NCI-H82 (cell line): ENCODE measurements around the gene MEIG1.
A peak's percentile ranks its signal among the peaks of the same experiment; 100 is the strongest.
"Not testable (repeated sequence)": the region's sequence is repeated elsewhere in the genome, so short reads cannot be mapped to it uniquely, and the experiment has no call there.

Experiments used
- DNase-seq: peaks from one replicate; lab custom pipeline; 2025; lab: John Stamatoyannopoulos, UW

MEIG1 gene, protein sequence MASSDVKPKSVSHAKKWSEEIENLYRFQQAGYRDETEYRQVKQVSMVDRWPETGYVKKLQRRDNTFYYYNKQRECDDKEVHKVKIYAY

DNA sequence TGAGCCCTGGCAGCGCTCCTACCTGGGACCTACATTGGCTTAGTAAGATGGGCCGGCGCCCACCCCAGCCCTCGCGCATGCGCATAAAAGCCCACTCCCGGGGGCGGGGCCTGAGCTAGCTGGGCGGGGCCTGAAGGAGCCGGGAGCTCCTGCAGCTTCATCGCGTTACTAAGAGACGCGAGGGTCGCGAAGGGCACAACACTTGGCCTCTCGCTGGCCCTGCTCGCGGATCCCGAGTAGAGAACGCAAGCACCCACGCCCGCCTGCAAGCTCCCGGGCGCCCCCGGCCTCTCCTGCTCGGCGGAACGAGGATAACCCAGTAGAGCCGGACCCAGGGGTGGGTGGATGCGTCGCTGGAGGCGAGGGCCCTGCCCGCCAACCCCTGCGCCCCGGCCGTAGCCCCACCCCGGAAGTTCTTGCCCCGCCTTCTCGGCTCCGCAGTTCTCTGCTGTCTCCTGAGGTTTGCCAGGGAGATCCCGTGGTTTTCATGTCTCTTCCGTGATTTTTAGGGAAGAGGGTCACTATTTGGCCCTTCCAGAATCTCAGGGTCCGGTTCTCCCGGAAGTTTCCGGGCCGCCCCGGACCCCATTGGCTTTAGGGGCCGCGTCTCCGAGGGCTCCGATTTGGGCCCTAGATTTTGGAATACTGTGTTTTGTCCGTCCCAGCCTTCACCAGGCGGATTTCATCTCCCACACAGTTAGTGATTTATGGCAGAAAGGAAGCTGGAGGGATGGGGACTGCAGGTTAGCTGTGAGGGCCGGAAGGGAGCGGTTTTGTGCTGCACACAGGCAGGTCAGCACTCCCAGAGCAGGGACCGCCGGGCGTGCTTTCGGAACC, at the start of gene MEIG1:
TSS of gene MEIG1 (plus strand) at position 168 of the 837 bp plus-strand sequence. CDS start 7,081 bp downstream, outside the sequence.
- DNase-seq: peak; percentile 92

DNA sequence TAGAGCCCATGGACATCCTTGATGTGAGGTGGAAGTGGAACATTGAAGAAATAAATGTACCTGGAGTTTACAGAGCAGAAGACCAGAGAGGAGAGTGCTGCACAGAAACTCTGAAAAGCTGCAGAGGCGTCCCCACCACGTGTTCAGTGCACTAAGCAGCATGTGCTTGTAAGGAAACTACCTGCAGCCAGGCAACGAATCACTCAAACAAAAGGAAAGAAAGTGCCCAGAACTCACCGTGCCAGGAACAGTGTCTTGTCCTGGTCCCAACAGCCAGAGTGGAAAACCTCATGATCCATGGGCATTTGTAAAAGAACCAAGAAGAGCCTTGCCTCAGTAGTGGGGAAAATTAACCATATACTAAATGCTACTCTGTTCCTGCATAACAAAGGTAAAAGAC, 48.2 kb upstream of the MEIG1 start:
- no peak for DNase-seq

DNA sequence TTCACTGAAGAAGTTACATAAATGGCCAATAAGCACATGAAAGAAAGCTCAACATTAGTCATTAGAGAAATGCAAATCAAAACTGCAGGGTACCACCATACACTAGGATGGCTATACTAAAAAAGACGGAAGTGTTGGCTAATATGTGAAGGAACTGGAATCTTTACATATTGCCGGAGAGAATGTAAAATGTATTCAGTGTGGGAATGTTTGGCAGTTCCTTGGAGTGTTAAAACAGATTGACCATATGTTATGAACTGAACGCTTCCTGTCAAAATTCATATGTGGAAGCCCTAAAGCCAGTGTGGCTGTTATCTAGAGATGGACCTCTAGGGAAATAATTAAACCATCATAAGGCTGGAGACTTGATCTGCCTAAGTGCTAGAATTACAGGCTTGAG, 47.4 kb upstream of the MEIG1 start:
- no peak for DNase-seq

DNA sequence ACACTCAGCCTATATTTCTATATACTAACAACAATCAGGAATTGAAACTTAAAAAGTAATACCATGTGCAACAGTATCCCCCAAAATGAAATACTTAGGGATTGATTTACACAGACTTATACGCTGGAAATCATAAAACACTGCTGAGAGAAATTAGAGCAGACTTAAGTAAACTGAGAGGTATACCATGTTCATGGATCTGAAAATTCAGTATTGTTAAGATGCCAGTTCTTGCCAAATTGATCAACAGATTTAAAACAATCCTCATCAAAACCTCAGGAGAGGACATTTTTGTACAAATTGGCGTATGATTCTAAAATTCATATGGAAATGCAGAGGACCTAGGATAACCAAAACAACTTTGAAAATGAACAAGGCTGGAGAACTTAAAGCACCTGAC, 42.6 kb upstream of the MEIG1 start:
- DNase-seq: no peak

DNA sequence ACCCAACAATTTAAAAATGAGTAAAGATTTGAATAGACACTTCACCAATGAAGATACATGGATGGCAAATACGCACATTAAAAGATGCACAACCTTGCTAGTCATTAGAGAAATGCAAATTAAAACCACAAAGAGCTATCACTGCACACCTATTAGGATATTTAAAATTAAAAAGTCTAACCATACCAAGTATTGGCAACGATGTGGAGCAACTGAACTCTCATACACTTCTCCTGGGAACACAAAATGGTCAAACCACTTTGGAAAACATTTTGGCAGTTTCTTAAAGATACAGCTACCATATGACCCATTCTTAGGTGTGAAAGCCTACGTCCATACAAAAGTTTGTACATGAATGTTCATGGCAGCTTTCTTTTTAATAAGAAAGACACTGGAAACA, 41.4 kb upstream of the MEIG1 start:
- DNase-seq: no peak

DNA sequence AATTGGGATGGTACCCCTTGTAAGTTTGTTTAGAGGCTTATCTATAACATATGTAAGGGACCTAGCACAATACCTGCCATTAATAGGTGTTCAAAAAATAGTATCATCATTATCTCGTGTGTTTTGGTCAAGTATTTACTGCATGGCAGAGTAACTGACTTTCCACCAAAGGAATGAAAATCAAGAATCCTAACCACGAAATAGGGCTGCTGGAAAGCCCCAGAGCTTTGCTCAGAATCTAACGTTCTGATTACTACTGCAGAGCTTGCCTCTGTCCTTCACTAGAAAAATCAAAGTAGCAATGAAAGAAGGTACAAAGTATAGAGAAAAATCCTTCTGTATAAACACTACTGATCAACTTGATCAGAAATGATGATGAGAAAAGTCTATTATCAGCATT, 40.2 kb upstream of the MEIG1 start:
- no peak for DNase-seq

DNA sequence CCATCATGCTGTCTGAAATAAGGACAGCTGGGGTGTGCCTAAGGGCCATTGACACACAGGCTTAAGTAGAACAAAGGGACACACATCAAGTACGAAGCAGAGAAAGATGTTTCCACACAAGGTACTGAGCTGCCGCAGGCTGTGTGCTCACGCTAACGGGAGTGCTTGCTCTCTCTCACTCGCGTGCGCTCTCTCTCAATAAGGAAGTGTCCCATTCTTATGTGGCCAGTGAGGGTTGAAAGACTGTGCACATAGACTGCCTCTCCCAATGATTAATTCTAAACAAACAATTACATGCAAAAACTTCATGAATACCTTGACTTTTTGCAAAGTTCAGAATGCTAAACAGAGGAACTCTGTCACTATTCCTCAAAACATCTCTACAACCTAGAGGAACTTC, 35.2 kb upstream of the MEIG1 start:
- no peak for DNase-seq

DNA sequence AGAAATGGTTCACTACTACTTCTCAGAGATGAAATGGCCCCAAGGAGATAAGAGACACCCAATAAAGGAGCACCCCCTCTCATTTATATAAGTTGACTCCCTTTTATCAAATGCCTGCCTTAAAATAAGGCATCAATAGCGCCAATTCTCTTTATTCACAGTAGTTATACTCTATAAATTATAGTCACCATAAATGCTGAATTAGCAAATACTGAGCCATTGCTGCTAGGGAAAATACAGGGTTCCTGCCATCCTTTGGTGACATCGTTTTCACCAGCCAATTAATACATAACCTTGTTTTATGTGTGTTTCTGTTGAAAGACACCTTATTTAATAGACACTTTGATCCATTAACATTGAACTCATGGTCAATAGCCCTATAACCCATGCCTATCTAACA, 33.9 kb upstream of the MEIG1 start:
- no peak for DNase-seq

DNA sequence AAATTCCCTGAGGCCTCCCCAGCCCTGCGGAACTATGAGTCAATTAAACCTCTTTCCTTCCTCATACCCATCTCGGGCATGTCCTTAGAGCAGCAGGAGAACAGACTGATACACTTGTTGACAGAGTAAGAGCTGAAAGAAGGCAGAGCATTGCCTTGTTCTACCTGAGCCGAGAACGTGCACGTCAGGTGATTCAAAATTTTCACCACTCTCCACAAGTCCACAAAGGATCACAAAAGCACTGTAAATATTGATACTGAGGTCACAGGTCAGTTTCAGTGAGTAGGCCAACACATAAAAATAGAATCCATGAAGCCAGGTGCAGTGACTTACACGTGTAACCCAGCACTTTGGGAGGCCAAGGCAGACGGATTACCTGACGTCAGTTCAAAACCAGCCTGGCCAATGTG, 33.1 kb upstream of the MEIG1 start:
- DNase-seq: no peak

DNA sequence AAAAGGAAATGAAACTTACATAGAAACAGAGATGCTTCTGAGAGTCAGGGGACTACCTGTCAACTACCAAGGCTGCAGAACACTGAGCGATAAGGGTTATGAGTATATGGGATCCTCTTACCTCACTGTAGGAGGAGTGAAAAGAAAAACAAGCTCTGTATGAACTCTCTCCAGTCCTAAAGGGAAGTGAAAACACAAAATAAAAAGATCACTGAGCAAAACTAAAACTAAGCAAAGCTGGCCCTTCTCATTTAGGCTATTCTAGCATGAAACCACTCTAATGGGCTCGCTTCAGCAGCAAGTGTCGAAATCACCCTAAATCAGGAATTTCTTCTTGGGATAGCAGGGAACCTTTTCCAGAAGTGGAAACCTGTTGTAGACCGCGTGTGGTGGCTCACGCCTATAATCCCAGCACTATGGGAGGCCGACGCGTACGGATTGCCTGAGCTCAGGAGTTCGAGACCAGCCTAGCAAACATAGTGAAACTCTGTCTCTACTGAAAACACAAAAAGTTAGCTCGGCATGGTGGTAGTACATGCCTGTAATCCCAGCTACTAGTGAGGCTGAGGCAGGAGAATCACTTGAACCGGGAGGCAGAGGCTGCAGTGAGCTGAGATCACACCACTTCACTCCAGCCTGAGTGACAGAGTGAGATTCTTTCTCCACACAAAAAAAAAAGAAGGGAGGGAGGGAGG, 32.3 kb upstream of the MEIG1 start:
- no peak for DNase-seq

DNA sequence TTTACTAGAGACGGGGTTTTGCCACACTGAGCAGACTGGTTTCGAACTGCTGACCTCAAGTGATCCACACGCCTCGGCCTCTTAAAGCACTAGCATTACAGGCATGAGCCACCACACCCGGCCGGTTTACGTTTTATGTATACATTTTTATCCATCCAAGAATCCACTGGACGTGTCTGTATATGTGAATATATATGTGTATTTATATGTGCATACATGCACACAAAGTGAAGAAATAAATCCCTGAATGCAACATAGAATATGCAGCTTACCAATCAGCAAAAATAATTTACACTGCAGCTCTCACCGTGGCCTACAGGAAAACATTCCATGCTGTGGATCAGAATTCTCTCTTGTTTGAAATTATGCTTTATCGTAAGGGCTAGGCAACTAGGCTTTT, 28.6 kb upstream of the MEIG1 start:
- DNase-seq: no peak

DNA sequence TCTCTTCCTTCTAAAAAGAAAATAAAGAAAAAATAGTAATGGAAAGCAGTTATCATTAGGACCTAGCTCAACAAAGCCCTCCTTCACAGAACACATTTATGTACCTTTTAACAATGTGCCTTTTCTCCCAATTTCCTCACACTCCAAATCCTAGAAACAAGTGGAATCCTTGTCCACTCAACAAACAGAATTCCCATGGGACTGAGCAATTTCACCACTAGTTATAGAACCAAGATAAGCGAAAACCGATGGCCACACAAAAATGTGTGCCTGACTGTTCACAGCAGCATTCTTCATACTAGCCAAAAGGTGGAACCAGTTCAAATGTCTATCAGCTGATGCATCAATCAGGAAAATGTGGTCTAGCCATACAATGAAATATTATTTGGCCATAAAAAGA, 22.6 kb upstream of the MEIG1 start:
- no peak for DNase-seq

DNA sequence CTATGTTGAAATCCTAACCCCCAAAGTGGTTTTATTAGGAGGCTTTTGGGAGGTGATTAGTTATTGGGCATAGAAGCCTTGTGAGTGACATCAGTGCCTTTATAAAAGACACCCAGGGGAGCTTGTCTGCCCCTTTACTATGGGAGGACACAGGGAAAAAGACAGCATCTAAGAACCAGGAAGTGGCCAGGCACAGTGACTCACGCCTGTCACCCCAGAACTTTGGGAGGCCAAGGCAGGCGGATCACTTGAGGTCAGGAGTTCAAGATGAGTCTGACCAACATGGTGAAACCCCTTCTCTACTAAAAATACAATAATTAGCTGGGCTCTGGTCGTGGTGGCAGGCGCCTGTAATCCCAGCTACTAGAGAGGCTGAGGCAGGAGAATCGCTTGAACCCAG, 20.2 kb upstream of the MEIG1 start:
- not testable (repeated sequence) for DNase-seq

DNA sequence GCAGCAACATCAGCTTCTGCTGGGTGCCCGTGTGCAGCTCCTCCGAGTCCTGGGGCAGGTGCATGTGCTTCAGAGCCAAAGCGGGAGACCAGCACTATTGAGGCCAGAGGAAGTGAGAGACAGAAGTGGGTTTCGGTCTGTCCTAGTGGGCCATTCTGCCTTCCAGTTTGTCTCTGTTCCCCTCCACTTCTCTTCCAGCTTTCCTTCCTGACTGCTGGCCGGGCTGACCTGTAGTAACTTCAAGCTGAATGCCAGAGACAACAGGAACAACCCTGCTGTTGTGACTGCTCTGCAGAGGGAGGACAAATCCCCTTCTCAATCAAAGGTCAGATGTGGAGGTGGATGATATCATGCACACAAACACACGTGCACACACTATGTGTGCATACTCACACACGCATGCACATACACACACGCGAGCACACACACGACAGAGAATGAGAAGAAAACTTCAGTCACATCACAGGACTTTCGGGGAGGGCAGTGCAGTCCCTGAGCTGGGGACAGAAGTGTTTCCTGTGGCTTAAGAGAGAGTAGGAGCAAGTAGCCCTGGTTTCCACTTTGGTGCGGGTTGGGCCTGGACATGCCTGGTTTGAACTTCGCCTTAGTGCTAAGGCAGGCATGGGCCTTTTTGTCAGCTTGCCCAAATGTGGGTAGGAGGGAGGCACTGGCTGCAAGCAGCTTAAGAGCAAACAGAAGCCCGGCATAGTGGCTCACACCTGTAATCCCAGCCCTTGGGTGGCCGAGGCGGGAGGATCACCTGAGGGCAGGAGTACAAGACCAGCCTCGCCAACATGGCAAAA, 16.8 kb upstream of the MEIG1 start:
- not testable (repeated sequence) for DNase-seq

DNA sequence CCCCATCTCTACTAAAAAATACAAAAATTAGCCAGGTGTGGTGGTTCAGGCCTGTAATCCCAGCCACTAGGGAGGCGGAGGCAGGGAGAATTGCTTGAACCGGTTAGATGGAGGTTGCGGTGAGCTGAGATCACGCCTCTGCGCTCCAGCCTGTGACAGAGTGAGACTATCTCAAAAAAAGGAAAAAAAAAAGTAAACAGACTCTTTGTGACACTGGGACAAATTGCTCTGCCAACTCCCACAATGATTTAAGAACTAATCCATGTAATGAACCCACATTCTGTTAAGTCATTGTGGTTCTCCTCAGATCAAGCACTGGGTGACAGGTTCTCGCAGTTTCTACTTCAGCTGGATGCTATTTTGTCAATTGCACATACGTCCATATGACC, 16.2 kb upstream of the MEIG1 start:
- DNase-seq: not testable (repeated sequence)

DNA sequence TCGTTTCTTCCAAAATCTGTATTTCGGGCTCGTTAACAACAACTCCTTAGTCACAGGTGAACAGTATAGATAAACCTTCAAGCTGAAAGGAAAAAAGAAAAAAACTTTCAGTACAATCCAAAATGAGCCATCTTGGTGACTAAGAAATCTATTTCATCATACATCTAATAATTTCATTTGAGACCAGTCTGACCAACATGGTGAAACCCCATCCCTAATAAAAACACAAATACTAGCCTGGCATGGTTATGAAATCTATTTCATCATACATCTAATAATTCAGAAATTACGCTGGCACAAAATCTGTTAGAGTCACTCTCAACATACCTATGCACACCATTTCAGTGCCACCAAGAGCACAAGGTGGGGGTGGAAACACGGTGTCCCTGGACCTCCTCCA, 14.1 kb upstream of the MEIG1 start:
- no peak for DNase-seq

DNA sequence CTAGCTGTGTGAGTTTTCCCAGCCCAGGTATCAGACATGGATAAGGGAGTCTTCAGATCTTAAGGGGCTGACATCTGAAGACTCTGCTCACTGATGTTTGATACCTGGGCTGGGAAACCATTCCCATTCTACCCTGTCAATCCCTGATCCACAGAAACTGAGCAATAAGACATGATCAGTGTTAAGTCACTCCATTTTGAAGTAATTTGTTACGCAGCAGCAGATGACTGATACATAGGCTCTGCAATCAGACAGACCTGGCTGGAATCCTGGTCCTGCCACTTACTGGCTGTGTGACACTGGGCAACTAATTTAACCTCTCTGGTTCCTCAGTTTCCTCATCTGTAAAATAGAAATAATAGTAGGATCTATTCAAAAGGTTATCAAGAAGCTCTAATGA, 11.9 kb upstream of the MEIG1 start:
- DNase-seq: no peak

DNA sequence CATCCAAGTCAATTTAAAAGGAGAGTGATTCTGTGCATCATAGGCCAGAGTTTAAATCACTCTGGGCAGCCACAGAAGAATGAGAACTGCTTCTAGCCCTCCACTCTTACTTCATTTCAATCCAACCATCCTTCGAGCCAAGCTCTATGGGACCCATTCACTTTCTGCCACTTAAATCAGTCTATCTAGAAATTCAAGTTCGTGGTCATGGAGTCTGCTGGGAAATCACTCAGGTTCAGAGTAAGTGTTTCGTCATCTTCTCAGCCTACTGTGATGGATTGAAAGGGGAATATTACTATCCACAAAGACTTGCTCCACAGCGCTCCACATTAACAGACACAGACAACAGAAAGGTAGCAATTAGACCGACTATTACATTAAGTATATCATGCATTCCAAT, 9.9 kb upstream of the MEIG1 start:
- DNase-seq: no peak

DNA sequence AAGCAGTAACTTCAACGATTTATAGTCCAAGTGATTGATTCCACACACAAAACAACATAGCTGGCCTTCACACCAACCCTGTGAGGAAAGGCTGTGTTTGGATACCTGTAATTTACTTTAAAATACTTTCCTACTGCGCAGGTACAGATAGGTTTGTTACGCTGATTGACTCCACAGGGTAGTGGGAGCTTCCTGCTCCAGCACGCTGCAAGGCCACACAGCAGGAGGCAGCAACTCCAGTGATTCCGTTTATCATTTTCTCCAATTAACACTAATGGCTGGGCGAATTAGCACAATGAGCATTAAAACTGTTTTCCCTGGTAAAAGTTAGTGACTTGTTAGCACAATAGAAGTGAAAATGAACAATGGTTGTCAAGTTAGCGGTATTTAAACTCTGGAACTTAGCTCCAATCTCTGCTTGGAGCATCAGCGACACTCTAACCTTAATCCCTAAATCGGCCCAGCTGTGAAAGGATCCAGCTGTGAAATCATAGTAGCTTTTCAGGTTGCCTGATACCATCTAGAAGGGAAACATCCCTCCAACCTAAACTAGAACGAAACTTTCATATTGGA, 6.3 kb upstream of the MEIG1 start:
- peak; percentile 30 for DNase-seq

DNA sequence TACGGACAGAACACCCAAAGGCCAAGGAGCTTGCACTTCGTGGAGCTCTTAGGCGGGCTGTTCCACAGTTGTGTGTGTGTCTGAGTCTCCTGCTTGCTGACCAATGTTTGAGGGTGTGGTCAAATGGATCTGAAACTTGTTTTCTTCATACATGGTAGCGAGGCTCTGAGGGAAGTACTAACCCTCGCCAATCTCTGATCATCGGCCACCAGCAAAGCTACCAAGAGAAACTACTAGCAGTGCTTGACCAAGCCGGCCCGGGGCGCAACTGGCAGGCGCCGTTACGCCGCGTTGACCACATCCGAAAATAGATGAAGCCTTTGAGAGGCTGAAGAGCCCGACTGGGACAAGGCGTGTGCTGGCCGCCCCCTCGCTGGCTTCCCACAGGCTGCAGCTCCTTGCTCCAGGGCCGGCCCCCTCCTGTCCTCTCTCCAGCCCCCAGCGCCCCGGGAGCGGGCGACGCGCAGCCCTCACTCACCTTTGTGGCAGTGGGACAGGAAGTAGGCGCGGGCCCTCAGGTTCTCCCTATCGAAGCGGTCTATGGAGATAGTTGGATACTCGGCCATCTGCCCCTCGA, 5.7 kb upstream of the MEIG1 start:
- no peak for DNase-seq

DNA sequence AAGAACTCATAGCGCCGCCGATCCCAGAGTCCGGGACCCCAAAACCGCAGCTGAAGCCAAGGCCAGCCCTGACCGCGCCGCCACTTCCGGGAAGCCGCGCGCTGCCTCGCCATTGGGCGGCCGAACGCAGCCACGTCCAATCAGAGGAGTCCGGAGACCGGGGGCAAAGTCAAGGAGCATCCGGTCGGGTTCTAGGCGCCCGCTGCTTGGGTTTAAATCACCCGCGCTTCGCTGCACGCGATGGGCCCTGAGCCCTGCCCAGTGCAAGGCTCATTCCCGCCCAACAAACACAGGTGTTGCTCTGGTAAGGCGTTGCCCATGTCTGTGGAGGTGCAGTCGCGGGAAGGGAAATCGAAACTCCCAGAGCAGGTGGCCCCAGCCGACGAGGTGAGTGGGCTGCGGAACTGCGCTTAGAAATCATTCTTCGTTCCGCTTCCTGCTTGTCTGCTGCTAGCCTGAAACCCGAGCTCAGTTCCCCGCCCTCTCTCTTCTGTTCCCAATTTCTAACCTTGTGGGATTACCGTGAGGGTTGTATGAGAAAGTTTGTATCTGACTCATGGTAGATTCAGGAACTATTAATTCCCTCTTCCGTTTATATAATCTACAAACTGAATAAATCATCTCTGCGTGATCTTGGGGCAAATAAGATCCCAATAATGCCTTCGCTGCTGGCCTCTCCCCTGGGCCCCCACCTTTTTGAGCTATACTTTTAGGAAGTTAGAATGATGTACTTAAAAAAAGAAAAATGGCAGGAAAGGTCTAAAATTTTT, 5.0 kb upstream of the MEIG1 start, which contains the start of gene DCLRE1C:
TSS of gene DCLRE1C (minus strand) at position 96 of the 770 bp plus-strand sequence. CDS start at position 10, 86 bp downstream.
- DNase-seq: peak; percentile 91
